Smooth muscle cell (in vitro differentiated cells): ENCODE measurements around the gene OSBPL3. TPM values are rescaled to one million over a fixed set of nuclear protein-coding genes. Genes with fewer than 3 reads are reported as not detected.

Source experiments
- DNase-seq: peaks from one replicate; lab custom pipeline; 2025; ENCODE audit not compliant: unreplicated experiment; lab: John Stamatoyannopoulos, UW
- H2AFZ ChIP-seq: fragments of 200-600 bp; sonication (generic); 2 replicates; pipeline ENCODE4 v1.6.0; 2016; ENCODE audit warnings: antibody characterized with exemption, low read depth, mild to moderate bottlenecking
- H3F3A ChIP-seq: fragments of 200-600 bp; sonication (generic); 2 replicates; pipeline ENCODE4 v1.6.0; 2017; ENCODE audit warnings: antibody characterized with exemption, low read depth
- H3K27ac ChIP-seq: fragments of 200-600 bp; sonication (generic); 2 replicates; pipeline ENCODE4 v1.5.1; 2016; ENCODE audit warnings: low read depth, mild to moderate bottlenecking
- H3K27me3 ChIP-seq: fragments of 200-600 bp; sonication (generic); 2 replicates; pipeline ENCODE4 v1.6.1; 2016; ENCODE audit warnings: low read depth, mild to moderate bottlenecking
- H3K36me3 ChIP-seq: fragments of 200-600 bp; sonication (generic); 2 replicates; pipeline ENCODE4 v1.5.1; 2016; ENCODE audit warnings: low read depth
- H3K4me1 ChIP-seq: fragments of 200-600 bp; sonication (generic); 2 replicates; pipeline ENCODE4 v1.5.1; 2016; ENCODE audit warnings: low read depth
- H3K4me2 ChIP-seq: fragments of 200-600 bp; sonication (generic); 2 replicates; pipeline ENCODE4 v1.6.0; 2016; ENCODE audit warnings: mild to moderate bottlenecking
- H3K4me3 ChIP-seq: fragments of 200-600 bp; sonication (generic); 2 replicates; pipeline ENCODE4 v1.5.1; 2016; ENCODE audit warnings: mild to moderate bottlenecking
- H3K79me2 ChIP-seq: fragments of 200-600 bp; sonication (generic); 2 replicates; pipeline ENCODE4 v1.6.0; 2016; ENCODE audit warnings: low read depth, mild to moderate bottlenecking
- H3K9ac ChIP-seq: fragments of 200-600 bp; sonication (generic); 2 replicates; pipeline ENCODE4 v1.6.0; 2016; ENCODE audit warnings: low read depth
- H3K9me3 ChIP-seq: fragments of 200-600 bp; sonication (generic); replicated peaks from 2 replicates; pipeline ENCODE4 v1.5.1; 2016; ENCODE audit warnings: low read depth
- H4K20me1 ChIP-seq: fragments of 200-600 bp; sonication (generic); 2 replicates; pipeline ENCODE4 v1.6.0; 2016; ENCODE audit warnings: low read depth
- WGBS: methylation state at CpG from one replicate; pipeline ENCODE4 v1.1.7; 2016; ENCODE audit warnings: low lambda C conversion rate; 5-methylcytosine and 5-hydroxymethylcytosine counted together
- polyA plus RNA-seq: library from polyadenylated mRNA; unstranded; fragments of >200 nt; fragmentation: Nextera tagmentation; extraction: Ambion mirVana; gene quantifications from 2 replicates; pipeline ENCODE4 v1.2.1, GENCODE V29; 2016
- total RNA-seq: library from RNA; depleted of rRNA; stranded (reverse); fragments of >200 nt; gene quantifications from 2 replicates; pipeline ENCODE4 v1.2.3, GENCODE V29; 2014
- TF ChIP-seq, protein P1 (sequence below): fragments of 200-600 bp; sonication (generic); IDR thresholded peaks from 2 replicates; pipeline ENCODE4 v1.5.1; 2017; ENCODE audit warnings: borderline replicate concordance, mild to moderate bottlenecking, antibody characterized with exemption; ENCODE audit not compliant: insufficient read depth, poor library complexity, severe bottlenecking

Gene OSBPL3
- total and polyA plus RNA-seq, 2 experiments from 2014 or later = 6.2 to 16.3 TPM

DNA sequence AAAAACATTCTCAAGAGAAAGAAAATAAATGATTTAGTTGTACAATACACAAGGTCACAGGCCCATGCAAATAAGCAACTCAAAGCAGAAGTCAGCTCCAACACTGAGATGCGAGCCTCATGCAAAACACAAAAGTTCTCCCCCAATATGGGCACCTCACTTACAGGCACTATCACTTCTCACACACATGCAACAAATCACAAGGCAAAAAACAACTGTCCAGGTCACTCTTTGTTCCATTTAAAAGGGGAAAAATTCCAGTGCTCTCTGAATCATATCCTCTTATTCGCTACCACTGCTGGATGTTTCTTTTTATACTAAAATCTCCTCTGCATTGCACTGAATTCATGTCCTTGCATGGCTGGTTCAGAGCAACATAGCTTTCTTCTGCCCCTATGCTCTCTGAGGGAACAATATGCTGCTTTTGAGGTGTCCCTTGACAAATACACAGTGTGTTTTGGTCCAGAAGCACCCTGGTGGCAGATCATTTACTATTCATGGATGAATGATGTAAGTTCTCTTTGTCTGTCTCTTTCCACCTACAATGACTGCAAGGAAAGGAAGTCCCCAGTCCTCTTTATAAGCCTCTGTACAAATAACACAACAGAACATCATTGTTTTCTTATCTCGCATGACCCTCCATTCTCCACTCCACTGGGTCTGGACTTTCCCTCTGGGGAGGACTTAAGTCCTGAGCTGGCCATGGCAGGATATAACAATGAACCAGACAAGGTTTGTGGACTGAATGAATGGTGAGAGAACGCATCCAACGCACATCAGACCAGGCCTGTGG lies 137.3 kb downstream of the OSBPL3 start:
- Histone ChIP-seq H3K4me1 (peaks cover 7% of the 10 kb centered on the region), H3K79me2 (no peaks in the 10 kb centered on the region), H3K27ac (no peak overlapping the region), H3K9me3 (no peaks in the 10 kb centered on the region), H3K4me3 (no peak overlapping the region), H3K4me2 (no peak overlapping the region), H3F3A (no peaks in the 10 kb centered on the region), H3K27me3 (no peaks in the 10 kb centered on the region), H3K36me3 (no peaks in the 10 kb centered on the region), H4K20me1 (no peaks in the 10 kb centered on the region), H2AFZ (no peak overlapping the region), H3K9ac (no peak overlapping the region)
- WGBS = 93% methylated on average over 5 of the region's 5 CpGs
- TF ChIP-seq, protein P1, sequence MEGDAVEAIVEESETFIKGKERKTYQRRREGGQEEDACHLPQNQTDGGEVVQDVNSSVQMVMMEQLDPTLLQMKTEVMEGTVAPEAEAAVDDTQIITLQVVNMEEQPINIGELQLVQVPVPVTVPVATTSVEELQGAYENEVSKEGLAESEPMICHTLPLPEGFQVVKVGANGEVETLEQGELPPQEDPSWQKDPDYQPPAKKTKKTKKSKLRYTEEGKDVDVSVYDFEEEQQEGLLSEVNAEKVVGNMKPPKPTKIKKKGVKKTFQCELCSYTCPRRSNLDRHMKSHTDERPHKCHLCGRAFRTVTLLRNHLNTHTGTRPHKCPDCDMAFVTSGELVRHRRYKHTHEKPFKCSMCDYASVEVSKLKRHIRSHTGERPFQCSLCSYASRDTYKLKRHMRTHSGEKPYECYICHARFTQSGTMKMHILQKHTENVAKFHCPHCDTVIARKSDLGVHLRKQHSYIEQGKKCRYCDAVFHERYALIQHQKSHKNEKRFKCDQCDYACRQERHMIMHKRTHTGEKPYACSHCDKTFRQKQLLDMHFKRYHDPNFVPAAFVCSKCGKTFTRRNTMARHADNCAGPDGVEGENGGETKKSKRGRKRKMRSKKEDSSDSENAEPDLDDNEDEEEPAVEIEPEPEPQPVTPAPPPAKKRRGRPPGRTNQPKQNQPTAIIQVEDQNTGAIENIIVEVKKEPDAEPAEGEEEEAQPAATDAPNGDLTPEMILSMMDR = no peak
- DNase-seq = no peak

DNA sequence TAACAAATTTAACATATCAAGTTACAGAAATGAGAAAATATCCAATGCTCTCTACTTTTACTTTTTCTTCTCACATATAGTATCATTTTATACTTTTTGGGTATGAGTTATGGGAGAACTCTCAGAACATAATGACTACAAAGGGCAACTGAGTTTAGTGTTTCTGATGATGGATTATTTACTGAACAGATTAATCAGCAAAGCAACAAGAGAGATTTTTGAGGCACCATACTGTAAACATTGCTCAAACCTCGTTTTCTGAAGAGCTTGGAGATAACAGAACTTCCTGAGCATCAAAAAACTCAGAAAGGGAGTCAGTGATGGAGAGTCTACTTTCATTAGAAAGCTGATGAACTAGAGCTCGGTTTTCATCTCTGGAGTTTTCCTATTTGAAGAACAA lies 137.9 kb downstream of the OSBPL3 start:
- Histone ChIP-seq H2AFZ (no peak overlapping the region), H3K36me3 (no peaks in the 10 kb centered on the region), H3K4me1 (peaks cover 7% of the 10 kb centered on the region), H3K79me2 (no peaks in the 10 kb centered on the region), H3F3A (no peaks in the 10 kb centered on the region), H3K9me3 (no peaks in the 10 kb centered on the region), H3K4me2 (no peak overlapping the region), H3K4me3 (no peak overlapping the region), H3K9ac (no peak overlapping the region), H4K20me1 (no peaks in the 10 kb centered on the region), H3K27ac (no peak overlapping the region), H3K27me3 (no peaks in the 10 kb centered on the region)
- DNase-seq = no peak
- 62% methylated on average over 2 of the region's 2 CpGs for WGBS
- TF ChIP-seq, protein P1 = no peak

DNA sequence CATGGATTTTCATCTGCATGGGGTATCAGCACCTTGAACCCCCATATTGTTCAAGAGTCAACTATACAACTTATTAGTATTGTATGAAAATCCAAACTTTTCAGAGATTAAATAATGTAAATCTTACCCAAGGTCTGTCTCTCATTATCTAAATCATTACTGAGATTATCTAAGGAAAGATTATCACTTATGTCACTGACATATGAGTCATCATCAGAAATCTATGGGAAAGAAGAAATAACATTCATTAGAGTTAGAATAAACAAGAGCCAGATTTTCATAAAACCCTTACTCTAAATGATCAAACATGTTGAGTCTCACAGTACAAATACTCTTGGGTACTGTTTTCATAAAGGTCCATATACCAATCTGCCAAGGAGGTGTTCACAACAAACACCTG lies 139.4 kb downstream of the OSBPL3 start:
- Histone ChIP-seq H3K27ac (no peak overlapping the region), H3K4me3 (no peak overlapping the region), H3F3A (no peaks in the 10 kb centered on the region), H3K79me2 (no peaks in the 10 kb centered on the region), H4K20me1 (no peaks in the 10 kb centered on the region), H3K4me1 (peaks cover 7% of the 10 kb centered on the region), H2AFZ (no peak overlapping the region), H3K27me3 (no peaks in the 10 kb centered on the region), H3K4me2 (no peak overlapping the region), H3K36me3 (no peaks in the 10 kb centered on the region), H3K9me3 (no peaks in the 10 kb centered on the region), H3K9ac (no peak overlapping the region)
- TF ChIP-seq, protein P1 = no peak
- no peak for DNase-seq

DNA sequence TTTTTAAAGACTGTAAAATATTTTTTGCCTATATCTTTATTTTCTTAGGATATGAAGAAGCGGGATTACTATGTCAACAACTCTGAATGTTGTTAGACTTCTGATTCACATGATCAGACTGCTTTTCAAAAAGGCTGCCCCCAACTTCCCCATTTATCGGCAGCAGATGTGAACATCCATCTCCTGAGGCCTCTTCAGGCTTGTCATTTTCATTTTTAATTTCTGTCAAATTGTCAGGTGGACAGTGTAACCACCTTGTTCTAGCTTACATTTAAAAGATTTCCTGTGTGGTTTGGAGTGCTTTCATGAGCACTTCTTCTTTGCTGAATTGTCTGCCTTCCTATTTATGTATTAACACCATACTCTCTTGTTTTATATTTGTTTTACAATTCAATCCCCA lies 143.9 kb downstream of the OSBPL3 start:
- Histone ChIP-seq H3K79me2 (no peaks in the 10 kb centered on the region), H3K36me3 (no peaks in the 10 kb centered on the region), H3K27ac (no peak overlapping the region), H3K4me2 (no peak overlapping the region), H4K20me1 (no peaks in the 10 kb centered on the region), H3F3A (peaks cover 5% of the 10 kb centered on the region), H3K4me3 (no peak overlapping the region), H3K9me3 (no peaks in the 10 kb centered on the region), H3K27me3 (no peaks in the 10 kb centered on the region), H2AFZ (no peak overlapping the region), H3K4me1 (no peaks in the 10 kb centered on the region), H3K9ac (no peak overlapping the region)
- WGBS = 100% methylated on average over 2 of the region's 2 CpGs
- TF ChIP-seq, protein P1 = no peak
- DNase-seq = no peak
